Activated CD8-positive, alpha-beta memory T cell treated with anti-CD3 and anti-CD28 coated beads for 36 hours (primary cell): ENCODE measurements around the gene FAM83G. TPM values are rescaled to one million over a fixed set of nuclear protein-coding genes. Genes with fewer than 3 reads are reported as not detected.

Experiments
- CTCF ChIA-PET: fragments of 350-600 bp; sonication (Branson Sonifier 250); formaldehyde crosslinking; loops from one replicate; lab custom pipeline; 2021; ENCODE audit warnings: antibody characterized with exemption; lab: Charles Lee
- POLR2A ChIA-PET: fragments of 350-600 bp; sonication (Branson Sonifier 250); formaldehyde crosslinking; loops from one replicate; lab custom pipeline; 2021; ENCODE audit warnings: antibody characterized with exemption; lab: Charles Lee
- total RNA-seq, 2 experiments: library from RNA; stranded (reverse); gene quantifications; one replicate each; pipeline ENCODE4 v1.2.3, GENCODE V29; 2021

FAM83G gene
- total RNA-seq, 2 experiments from 2014 or later, result 11.2 to 11.6 TPM

- ChIA-PET POLR2A (no interaction called here), CTCF (interaction anchor here (1.3 kb wide), 1 partner anchor 17 kb away, joined by 4 read pairs; no protein-coding TSS in a partner anchor)
Measured at GRCh38 chr17:18978655-18979054, 25.9 kb downstream of the FAM83G start.

GRCh38 chr17:18978050-18978449, 26.5 kb downstream of the FAM83G start:
- CTCF ChIA-PET, result interaction anchor here (1.3 kb wide), 1 partner anchor 17 kb away, joined by 4 read pairs; no protein-coding TSS in a partner anchor
- POLR2A ChIA-PET, result no interaction called here

- ChIA-PET POLR2A (no interaction called here), CTCF (no interaction called here)
Measured at GRCh38 chr17:18977646-18978045, 26.9 kb downstream of the FAM83G start.

DNA sequence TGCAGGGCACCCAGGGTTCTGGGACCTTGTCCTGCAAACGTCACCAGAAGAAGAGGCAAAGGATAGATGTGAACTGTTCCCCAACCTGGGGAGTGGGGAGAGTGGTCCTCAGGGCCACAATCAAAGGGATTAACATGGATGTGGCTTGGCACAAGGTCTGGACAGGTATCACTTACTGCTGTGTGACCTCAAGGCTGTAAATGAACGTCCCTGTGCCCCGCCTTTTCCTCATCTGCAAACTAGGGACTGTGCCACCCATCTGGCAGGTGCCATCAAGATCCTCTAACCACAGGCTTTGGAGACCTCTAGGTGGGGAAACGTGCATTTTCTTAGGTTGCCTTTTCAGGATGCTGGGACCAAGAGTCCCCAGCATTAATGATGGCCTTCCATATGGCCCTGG, 27.5 kb downstream of the FAM83G start:
- CTCF ChIA-PET, result no interaction called here
- POLR2A ChIA-PET, result no interaction called here

GRCh38 chr17:18976201-18976600, 28.4 kb downstream of the FAM83G start:
- CTCF ChIA-PET, result interaction anchor here (1.8 kb wide), 1 partner anchor 15 kb away, joined by 7 read pairs; no protein-coding TSS in a partner anchor

DNA sequence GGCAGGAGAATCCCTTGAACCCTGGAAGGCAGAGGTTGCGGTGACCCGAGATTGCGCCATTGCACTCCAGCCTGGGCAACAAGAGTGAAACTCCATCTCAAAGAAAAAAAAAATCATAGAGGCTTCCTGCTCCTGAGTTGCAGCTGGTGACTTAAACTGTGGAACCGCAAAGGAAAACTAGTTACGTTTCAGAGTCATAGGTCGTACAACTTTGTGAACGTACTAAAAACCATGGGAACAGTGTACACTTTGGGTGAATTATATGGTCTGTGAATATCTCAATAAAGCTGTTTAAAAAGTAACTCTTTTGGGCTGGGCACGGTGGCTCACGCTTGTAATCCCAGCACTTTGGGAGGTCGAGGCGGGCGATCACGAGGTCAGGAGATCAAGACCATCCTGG, 29.0 kb downstream of the FAM83G start:
- POLR2A ChIA-PET, result no interaction called here
- CTCF ChIA-PET, result interaction anchor here (0.6 to 1.8 kb wide), 2 partner anchors 8 to 14 kb away, joined by 3 to 7 read pairs; no protein-coding TSS in a partner anchor

More at GRCh38 chr17:18976201-18976600, 28.4 kb downstream of the FAM83G start:
- POLR2A ChIA-PET, result no interaction called here

DNA sequence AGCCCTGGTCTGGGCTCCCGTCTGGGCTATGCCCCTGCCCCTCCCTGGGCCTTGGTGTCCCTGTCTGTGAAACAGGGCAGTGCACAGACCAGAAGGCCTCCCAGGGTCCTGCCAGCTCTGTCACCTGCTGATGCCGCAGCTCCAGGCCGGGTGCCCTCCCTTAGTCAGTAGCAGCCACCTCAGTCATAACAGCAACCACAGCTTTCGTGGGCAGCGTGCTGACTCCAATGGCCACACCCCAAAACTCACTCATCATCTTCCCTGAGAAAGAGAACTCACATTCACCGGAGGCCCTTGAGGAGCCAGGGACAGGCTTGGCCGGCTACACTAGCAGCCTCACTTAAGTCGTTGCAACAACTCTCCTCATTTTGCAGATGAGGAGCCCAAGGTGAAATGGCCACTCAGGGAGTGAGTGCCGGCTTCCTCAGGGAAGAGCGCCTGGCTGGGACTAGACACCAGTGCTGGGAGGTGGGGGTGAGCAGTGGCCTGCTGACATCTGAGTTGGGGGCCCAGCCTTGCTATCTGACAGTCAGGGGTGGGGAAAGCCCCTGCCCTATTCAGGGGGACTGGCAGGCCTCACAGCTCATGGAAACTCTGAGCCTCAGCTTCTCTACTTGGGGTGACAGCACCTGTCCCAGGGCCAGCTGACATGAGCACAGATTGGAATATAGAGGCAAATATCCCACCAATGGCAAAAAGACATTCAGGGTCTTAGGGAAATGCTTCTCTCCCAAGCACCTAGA, 30.0 kb downstream of the FAM83G start:
- ChIA-PET CTCF (interaction anchor here (1.8 kb wide), 1 partner anchor 13 kb away, joined by 7 read pairs; no protein-coding TSS in a partner anchor), POLR2A (no interaction called here)

- POLR2A ChIA-PET, result no interaction called here
- CTCF ChIA-PET, result interaction anchor here (2.8 kb wide), 1 partner anchor 11 kb away, joined by 9 read pairs; no protein-coding TSS in a partner anchor
Measured at GRCh38 chr17:18971801-18972200, 32.8 kb downstream of the FAM83G start.

DNA sequence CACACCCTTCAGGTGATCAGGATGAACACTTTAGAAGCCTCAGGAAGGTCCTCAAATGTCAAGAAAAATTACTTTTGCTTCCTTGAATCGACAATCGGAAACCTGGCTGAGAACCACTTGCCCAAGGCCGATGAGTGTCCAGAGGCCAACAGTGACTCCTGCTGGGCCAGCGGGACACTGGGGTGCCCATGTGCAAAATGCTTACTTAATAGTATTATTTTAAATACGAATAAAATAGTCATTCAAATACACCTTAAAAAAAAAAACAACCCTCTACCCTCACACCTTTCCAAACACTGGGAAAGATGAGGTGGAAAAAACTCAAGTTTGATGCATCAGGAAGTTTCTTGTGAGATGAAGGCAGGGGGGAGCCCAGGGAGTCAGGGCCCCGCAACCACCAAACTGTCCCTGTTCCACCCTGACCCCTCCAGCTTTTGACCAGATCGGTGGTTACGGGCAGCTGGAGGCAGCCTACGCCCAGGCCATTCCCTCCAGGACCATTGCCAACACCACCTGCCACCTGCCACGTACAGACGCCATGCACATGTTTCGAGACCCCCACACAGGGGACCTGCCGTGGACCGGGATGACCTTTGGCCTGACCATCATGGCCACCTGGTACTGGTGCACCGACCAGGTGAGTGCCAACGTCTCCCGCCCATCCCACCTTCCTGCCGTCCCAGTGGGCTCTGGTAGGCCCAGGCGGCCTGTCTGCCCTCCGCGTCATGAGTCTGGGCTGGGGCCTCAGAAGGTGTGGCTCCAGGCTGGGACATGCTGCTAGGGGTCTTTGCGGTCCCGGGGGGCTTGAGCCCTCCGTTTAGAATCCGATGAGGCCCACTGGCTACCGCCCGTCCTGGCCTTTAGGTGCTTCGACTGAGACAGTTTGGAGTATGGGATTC, 33.7 kb downstream of the FAM83G start:
- POLR2A ChIA-PET, result no interaction called here
- CTCF ChIA-PET, result interaction anchor here (1.5 to 2.8 kb wide), 2 partner anchors 10 kb away, joined by 6 to 9 read pairs; no protein-coding TSS in a partner anchor

DNA sequence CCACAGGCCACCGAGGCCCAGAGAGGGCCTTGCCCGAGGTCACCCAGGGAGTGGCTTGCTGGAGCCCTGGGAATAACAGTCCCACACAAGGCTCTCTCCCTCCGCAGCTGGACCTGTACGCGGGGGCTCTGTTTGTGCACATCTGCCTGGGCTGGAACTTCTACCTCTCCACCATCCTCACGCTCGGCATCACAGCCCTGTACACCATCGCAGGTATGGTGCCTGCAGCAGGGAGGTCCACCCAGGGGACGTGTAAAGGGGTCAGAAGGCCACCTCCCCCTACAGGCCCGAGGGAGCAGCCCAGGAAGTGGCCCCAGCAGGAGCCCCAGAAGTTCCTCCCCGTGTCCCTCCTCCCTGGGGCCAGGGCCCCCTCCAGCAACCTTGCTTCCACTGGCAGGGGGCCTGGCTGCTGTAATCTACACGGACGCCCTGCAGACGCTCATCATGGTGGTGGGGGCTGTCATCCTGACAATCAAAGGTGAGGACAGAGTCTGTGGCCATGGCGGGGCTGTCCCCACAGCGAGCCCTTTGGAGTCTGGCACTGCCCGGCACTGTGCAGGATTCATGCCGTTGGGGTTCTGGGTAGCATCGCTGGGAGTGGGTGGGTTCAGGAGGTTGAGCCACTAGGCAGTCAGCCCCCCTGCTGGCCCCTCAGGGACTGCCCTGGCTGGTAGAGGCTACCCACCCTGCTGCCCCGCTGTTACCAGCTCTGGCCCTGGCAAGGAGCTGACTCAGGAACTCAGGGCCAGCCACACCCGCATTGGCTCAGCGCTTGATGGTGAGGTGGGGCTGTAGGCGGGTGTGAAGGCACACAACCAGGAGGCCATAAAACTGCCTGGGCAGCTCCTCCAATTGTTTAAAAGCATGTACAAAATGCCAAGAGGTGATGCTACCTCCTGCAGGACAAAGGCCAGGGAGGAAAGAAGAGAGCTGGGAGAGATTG, 35.3 kb downstream of the FAM83G start:
- ChIA-PET CTCF (interaction anchor here (1.5 kb wide), 1 partner anchor 8 kb away, joined by 6 read pairs; no protein-coding TSS in a partner anchor), POLR2A (no interaction called here)

DNA sequence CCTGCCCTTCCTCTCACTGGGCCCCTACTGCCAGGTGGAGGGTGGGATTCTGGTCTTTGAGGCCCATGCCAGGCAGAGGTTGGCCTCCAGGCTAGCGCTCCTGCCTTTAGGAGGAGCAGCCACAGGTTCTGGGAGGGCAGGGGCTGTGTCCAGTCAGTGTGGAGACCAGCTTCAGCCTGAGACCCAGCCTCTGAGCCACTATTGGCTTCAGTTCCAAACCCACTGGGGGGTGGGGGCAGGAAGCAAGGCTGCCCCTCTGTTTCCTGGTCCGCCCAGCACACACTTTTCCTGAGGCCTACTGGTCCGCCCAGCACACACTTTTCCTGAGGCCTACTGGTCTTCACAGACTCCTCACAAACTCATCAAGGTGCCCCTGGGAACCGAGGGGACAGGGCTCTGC, 36.2 kb downstream of the FAM83G start:
- CTCF ChIA-PET, result no interaction called here
- POLR2A ChIA-PET, result no interaction called here

DNA sequence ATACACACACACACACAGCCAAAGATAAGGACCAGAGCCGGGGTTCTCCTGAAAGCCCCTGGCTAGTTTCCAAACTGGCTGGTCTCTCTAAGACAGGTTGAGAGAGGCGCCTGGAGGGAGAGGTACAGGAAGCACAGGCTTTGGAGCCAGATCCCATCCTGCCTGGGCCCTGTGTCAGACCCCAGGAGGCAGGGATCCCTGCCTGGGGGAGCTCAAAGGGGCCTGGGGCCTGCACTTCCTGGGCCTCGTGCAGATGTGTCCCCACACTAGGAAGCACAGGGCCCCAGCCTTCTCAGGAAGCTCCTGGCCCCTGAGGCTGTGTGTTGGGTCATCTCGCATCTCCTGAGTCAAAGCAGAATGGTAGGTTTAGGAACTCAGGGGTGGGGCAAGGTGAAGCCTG, 36.6 kb downstream of the FAM83G start:
- ChIA-PET POLR2A (no interaction called here), CTCF (no interaction called here)

DNA sequence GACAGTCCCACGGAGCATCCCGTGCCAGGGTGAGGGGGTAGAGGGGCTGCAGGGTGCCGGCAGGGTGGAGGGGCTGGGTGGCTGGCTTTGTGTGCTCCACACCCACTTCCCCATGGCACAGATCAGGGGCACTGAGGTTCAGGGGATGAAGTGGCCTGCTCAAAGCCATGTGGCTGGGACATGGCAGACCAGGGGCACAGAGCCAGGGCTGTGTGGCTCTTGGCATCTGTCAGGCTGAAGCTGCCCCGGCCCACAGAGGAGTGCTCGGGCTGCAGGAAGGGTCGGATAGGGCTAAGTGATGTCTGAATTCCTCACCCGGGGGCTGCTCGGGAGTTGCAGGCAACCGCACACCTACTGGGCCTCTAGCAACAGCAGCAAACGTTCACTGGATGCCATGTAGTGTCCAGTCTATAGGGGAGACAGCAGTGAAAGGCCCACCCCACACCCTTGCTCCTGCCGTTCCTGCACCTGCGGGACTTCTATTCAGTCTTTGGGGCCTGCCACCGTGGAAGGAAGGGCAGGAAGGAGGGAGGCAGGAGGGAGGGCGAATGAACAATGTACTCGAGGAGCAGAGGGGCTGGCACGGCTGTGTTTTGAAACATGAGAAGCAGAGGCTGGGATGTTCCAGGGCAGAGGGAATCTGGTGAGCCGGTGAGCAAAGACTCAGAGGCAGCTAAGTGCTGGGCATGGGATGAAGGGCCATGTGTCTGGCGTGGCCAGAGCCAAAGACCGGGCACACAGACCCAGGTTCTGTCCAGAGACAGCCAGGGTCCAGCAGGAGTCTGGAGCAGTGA, 37.5 kb downstream of the FAM83G start:
- CTCF ChIA-PET, result no interaction called here

GRCh38 chr17:18965530-18966236, 38.9 kb downstream of the FAM83G start:
- ChIA-PET CTCF (no interaction called here), POLR2A (no interaction called here)

More for the DNA sequence above, 37.5 kb downstream of the FAM83G start:
- POLR2A ChIA-PET, result no interaction called here

- ChIA-PET CTCF (no interaction called here), POLR2A (no interaction called here)
Measured at GRCh38 chr17:18964550-18964949, 40.0 kb downstream of the FAM83G start.

GRCh38 chr17:18964018-18964351, 40.6 kb downstream of the FAM83G start:
- POLR2A ChIA-PET, result no interaction called here
- CTCF ChIA-PET, result no interaction called here

- CTCF ChIA-PET, result no interaction called here
- POLR2A ChIA-PET, result no interaction called here
Measured at GRCh38 chr17:18963126-18964017, 41.2 kb downstream of the FAM83G start.
